Activated T-cell treated with anti-CD3 and anti-CD28 coated beads for 24 hours (primary cell): Measurements from ENCODE around the gene BBS9.
"Not testable (repeated sequence)": the region's sequence is repeated elsewhere in the genome, so short reads cannot be mapped to it uniquely, and the experiment has no call there.

Source experiments
- DNase-seq: peaks from one replicate; pipeline ENCODE4 v3.0.0-alpha.2; 2020; ENCODE audit warnings: low read depth

The BBS9 gene

DNA sequence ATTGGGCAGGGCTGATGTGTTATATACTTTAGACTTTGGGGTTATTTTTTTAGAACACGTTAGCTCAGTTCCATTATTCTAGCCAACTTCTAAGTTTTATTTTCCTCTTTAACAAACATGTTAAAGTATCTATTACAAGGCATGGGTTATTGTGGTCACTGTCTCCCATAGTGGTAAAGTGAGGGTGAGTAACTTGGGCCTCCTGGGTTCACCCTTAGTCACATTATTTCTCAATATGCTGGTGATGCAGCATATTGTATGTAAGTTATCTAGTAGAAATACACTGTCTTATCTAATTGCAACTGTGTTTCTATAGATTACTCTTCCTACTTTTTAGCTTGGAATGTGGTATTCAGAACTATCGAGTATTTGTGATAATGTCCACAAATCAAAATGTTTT lies 65.9 kb downstream of the BBS9 start:
- DNase-seq = no peak

DNA sequence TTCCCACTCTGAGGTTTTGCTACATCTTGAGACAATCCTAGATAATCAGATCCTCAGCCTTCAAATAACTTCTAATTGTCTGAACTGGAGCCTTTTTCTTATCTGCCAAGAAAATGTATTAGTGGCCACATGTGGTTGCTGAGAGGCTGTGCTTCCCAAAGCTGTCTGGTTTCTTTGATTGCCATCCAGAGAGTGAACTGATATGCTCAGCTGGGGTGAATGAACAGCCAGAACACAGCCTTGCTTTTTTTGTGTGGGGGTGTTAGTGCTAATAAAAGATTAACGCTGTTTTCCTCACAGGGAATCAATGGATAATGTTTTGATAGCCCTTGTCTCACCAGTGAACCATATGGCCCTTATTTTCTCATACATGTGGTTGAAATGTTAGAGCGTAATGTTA lies 66.9 kb downstream of the BBS9 start:
- no peak for DNase-seq

DNA sequence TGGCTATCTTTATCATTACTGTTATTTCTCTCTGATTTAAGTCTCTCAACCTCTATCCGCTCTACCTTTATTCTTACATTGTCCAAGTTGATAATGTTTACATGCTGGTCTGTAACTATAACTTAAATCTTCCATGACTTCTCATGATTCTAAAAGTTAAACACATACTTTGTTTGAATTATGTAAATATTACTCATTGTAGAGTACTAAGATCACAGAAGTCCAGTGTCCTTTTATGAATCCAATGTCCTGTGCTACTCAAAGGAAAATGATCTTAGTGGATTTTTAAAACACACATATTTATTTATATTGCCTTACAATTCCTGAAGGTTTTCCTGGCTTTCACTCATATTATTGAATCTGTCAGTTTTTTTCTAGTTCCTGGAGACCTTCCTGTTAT lies 70.9 kb downstream of the BBS9 start:
- DNase-seq = no peak

DNA sequence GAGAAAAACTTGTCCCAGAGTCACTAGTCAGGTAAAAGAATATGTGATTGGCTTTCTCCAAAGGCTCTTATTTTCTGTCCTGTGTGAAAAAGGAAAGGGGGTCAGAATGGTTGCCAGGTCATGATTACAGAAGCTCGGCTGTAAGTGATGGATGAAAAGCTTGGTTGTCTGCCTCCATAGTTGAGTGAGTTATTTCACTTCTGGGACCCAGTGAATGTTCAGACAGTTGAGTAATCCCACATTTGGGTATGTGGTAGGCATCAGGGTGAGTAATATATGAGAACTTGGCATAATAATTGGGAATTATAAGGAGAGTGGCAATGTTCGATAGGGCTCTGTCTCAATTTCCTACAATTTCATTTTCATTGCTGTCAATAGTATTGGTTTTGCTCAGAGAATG lies 72.5 kb downstream of the BBS9 start:
- no peak for DNase-seq

DNA sequence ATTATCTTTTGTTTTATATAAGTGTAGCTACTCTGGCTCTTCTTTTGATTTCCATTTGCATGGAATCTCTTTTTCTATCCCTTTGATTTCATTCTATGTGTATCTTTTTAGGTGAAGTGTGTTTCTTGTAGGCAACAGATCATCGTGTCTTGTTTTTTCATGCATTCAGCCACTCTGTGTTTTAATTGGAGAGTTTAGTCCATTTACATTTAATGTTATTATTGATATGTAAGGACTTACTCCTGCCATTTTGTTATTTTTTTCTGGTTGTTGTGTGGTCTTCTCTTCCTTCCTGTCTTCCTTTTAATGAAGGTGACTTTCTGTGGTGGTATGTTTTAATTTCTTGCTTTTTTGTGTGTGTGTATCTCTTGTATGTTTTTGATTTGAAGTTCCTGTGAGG lies 81.6 kb downstream of the BBS9 start:
- no peak for DNase-seq

DNA sequence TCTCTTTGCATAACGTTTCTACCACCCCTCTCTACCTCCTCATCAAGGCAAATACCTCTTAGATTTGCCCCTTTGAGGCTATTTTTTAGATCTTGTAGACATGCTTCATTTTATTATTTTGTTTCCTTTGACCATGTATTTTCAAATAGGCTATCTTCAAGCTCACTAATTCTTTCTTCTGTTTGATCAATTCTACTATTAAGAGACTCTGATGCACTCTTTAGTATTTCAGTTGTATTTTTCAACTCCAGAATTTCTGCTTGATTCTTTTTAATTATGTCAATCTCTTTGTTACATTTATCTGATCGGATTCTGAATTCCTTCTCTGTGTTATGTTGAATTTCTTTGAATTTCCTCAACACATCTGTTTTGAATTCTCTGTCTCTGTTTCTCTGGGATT lies 82.8 kb downstream of the BBS9 start:
- no peak for DNase-seq

DNA sequence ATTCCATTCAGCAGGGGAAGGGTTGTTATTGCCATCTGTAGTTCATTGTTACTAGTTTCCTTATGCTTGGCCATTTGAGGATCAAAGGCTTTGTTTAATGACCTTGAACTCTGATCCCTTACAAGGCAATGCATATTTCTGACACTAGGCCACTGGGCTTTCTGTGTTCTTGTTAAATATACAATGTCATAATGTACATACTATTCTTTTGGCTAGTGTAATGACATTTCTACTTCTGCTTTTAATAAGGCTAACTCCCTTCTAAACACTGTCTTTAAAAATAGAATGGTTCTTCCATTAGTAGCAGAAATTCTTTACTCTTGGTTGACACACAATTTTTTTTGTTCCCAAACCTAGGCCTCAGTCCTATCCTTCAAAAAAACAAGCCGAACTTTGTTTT lies 86.6 kb downstream of the BBS9 start:
- no peak for DNase-seq

DNA sequence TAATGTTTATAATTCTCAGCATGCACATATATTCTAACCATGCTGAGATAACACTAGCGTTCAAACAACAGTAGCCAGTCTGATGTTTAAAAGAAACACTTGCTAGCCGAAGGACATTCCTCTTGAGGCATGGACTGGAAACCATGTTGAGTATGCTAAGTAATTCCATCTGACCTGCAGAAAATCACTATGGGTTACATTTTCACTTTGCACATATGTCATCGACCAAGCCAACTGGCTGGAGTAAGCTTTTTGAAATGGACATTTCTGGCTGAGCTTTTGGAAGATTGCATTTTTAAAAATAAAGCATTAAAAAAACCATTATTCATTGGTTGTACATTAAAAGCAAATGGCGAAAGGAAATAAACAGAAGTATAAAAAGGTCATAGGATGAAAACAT lies 88.2 kb downstream of the BBS9 start:
- no peak for DNase-seq

DNA sequence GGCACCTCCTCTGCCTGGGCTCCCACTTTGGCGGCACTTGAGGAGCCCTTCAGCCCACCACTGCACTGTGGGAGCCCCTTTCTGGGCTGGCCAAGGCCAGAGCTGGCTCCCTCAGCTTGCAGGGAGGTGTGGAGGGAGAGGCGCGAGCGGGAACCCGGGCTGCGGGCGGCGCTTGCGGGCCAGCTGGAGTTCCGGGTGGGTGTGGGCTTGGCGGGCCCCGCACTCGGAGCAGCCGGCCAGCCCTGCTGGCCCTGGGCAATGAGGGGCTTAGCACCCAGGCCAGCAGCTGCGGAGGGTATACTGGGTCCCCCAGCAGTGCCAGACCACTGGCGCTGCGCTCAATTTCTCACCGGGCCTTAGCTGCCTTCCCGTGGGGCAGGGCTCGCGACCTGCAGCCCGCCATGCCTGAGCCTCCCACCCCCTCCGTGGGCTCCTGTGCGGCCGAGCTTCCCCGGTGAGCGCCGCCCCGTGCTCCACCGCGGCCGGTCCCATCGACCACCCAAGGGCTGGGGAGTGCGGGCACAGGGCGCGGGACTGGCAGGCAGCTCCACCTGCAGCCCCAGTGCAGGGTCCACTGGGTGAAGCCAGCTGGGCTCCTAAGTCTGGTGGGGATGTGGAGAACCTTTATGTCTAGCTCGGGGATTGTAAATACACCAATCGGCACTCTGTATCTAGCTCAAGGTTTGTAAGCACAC lies 89.6 kb downstream of the BBS9 start:
- not testable (repeated sequence) for DNase-seq

DNA sequence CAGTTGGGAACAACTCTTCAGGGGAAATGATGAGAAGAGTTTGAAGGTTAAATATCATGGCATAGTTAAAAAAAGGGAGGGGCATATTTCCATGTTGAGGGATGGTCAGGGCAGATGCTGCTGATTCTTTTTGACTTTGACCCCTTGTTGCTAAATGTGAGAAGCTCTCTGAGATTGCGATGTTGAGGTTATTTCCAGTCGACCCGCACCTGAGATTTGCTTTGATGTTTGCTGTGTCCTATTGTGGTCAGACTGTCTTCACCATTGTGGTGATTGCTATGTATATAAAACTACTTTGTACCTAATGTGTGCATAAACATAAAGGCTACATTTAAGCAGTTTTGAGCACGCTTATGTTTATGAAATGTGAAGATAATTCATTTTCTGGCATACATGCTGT lies 90.9 kb downstream of the BBS9 start:
- DNase-seq = no peak

DNA sequence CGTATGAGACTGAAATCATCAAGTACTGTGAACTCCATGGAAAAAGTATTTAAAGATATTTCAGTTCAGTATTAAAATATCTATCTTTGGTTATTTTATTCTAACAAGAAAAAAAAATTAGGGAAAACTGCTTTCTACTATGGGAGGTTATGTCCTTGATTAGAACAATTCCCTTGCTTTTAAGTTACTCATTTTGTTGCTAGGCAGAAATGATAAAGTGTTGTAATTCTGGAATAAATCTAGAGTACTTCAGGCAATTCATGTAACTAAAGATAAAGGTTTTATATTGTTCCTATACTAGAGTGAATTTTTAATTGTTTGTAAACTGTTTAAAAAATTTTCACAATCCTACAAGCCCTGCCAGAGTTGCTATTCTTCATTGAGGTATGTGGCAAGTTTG lies 92.0 kb downstream of the BBS9 start:
- DNase-seq = no peak

DNA sequence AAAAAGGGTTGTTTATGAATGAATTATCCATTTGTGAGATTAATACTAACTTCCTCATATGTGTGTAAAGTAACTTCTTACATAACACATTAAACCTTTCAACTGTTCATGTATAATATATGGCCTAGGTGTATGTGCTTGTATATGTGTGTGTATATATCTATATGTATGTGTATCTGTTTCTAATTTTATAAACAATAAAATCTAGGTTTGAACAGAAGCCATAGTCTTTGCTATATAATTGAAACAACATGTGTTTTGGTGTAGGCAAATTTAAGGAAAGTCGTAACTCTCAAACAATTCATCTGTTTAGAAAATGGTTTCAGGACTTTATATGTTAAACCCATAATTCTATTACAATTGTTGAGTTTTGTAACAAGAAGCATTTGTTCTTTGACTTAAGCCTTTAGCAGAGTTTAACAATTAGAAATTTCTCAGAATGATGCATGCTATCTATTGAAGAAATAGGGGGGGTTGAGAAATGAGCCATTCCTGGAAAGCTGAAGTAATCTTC lies 103.3 kb downstream of the BBS9 start:
- no peak for DNase-seq

DNA sequence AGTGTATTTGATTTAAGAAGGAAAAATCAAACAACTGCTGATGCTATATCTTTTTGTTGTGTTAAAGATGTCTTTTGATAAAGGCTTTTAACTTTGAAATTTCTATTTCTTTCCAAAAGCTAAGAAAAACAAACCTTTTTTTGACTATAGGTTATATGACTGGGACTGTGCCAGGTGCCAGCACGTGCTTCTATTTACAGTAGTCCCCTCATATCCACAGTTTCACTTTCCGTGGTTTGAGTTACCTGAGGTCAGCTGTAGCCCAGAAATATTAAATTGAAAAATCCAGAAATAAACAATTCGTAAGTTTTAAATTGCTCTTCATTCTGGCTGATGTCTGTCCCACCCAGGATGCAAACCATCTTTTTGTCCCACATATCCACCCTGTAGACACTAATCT lies 104.3 kb downstream of the BBS9 start:
- no peak for DNase-seq

DNA sequence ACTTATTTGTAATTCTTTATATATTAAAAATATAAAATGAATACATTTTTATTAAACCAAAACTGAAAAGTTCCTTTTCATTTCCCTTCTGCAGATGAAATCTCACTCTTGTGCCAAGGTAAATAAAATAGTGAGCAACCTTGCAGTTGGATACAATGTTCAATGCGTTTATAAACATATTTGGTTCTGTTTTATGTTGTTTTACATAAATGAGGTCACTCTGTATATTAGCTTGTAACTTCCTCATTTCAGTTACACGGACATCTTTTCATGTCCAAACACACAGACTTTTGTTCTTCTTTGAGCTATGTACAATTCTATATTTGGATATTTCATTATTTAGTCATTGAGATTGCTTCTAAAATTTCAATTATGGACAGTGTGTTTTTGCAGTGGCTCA lies 107.7 kb downstream of the BBS9 start:
- no peak for DNase-seq

DNA sequence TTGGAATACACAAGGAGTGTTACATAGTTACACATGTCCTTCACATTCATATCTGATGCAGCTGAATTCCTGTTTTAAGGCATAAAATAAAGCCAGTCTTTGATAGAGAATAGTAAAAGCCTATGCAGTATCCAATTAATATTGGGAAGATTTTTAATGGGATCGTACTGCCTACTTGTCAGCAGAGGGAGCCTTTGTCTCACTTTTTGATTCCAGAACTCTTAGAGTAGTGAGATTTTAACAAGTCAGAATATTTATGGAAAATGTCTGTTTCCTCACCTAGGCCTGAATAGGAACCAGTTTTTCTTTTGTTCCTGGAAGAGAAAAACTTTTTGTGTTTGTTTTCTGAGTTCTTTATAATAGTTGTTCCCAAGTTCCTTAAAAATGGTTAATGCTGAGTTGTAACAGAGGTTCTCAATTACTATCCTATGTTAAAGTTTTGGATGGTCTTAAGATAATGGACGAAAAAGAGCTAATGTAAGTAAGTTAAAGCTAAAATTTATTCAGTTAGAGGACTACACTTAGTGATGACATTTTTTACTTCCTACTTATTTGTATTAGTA lies 114.0 kb downstream of the BBS9 start:
- DNase-seq = no peak

DNA sequence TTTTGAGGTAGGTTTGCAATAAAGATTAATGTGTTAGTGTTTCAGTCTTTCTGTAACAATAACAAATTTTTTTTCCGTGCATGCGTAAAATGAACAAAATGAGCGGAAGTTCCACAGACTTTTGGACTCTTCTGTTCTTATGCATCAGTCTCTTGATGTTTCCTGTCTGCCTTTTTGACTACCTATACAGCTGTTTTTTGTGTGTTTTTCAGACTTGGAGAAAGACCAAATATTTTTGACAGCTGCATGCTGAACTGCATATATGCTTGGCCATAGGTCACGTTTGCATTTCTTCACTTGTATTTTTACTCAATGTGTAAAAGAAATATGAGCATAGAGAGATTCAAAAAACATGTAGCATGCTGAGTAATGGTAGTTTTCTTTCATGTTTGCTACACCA lies 119.3 kb downstream of the BBS9 start:
- no peak for DNase-seq

DNA sequence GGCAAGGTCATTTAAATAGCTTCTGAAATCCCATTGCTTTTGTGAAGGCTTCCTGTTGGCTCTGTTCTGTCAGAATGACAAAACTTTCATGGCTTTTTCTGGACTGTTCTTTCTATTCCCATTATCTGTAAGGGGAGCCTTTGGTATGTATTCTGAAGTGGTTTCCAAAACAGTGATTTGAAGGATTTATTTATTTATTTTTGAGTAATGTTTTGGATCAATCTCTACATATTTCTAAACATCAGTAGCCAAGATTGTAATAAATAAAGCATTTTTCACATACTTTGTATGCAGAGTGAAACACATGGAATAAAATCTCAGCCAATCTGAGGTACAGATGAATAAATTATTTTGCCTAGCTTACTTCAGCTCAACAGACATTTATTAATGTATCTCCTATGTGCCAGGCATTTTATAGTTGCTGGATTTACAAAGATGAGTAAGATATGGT lies 121.1 kb downstream of the BBS9 start:
- no peak for DNase-seq

DNA sequence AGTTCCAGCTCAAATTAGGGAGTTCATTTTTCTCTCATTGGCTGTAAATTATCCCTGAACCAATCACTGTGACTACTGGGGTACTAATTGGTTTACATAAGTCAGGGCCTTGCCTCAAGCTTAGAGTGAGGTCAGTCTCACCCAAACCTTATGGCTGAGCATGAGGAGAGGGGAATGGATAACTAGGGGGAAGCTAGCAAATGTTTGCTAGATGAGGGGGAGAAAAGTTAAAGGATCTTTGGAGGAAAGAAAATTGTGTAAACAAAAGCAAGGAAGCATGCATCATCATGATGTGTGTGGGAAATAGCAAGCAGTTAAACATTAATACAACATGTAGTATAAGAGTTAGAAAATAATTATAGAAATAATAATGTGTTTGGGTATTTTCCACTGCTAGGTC lies 121.9 kb downstream of the BBS9 start:
- DNase-seq = no peak

DNA sequence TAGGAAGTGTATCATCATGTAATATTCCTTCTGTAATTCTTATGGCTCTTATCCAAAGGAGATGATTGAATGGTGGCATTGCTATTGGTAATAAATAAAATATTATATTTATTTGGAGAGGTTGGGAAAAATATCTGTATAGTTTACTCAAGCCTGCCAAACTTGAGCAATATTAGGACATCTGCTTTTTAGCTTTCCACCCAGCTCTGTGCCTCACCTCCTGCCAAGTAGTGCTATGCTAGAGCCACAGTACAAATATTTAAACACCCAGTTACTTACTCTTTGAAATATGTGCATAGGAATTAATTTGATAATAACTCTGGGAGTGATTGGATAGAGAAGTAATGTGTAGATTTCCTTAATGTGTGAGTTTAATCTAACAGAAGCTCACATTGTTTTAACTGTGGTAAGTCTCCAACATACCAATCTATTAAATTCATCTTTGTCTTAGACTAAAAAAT lies 129.2 kb downstream of the BBS9 start:
- DNase-seq = no peak

DNA sequence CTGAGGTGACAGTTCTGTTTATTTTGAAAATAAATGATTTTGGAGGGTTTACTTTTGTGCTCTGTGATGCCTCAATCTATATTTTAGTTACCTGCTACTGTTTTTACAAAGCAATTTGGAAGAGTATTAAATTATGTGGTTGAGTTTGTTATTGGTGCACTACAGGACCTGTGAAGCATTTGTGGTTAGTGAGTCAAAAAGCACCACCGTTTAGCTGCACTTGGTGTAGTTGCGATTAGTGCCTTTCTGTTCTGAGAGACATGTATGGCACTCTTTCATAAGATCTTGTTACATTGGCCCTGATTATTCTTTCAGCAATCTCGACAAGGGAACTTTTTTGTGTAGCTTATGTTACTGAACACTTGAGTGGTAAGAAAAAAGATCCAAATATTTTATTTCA lies 132.2 kb downstream of the BBS9 start:
- DNase-seq = no peak

DNA sequence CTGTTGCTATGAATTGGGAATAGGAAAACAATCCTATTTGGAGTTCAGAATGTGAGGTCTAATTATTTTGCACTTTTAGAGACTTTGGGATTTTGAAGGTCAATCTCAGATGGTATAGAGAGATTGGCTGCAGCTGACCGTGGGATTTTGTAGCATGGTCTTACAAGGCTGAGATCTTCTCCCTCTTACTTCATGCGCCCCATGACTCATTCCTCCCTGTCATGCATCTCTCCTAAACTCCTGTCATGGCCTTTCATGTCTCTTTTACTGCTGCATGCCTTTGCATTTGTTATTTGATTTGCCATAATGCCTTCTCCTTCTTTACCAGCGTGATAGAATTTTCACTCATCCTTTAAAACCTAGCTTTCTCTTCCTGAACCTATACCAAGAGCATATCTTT lies 133.1 kb downstream of the BBS9 start:
- no peak for DNase-seq

DNA sequence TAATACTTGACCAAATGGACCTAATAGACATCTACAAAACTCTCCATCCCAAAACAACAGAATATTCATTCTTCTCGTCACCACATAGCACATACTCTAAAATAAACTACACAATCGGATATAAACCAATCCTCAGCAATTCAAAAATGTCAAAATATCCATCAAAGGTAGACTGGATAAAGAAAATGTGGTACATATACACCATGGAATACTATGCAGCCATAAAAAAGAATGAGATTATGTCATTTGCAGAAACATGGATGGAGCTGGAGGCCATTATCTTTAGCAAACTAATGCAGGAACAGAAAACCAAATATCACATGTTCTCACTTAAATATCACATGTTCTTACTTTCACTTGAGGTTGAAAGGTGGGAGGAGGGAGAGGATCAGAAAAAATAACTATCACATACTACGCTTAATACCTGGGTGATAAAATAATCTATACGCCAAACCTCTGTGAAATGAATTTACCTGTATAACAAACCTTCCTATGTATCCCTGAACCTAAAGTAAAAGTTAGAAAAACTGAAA lies 142.5 kb downstream of the BBS9 start:
- DNase-seq = not testable (repeated sequence)

DNA sequence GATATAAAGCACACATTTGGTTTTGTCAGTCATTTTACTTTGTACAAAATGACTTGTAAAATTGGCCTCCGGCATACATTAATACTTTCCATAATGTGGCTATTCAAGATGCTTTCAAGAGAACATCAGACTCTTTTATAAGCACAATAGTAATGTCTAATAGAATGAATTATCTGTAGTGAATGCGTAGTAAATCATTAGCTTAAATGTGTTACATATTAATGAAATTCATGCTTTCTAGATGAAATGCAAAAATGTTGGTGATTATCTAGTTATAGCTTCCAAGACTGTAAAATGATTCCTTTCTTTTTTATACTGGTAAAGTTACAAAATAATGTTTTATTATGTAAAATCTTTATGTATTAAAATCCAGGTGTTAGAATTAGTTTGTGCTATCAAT lies 144.0 kb downstream of the BBS9 start:
- no peak for DNase-seq

DNA sequence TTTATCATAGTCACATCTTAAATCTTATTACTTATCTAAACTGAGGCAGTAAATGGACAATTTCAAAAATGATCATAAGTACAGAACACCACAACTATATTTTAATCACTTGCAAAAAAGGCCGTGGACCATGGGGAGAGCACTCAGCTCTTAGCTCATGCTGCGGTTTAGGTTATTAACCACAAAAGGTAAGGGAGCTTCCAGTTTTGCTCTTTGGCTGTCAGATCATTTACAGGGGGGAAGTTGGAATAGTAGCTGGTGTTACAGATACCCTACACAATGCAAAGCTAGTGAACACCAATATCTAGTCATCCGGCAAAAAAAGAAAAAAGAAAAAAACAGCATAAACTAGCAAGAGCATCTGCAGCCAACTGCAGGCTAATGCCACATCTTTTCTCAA lies 147.0 kb downstream of the BBS9 start:
- DNase-seq = no peak
